Stimulated activated CD4-positive, alpha-beta T cell treated with anti-CD3 and anti-CD28 coated beads, Interleukin-12 subunit alpha, Interleukin-12 subunit beta, amount 100 ng/mL, for 24 hours (primary cell): ENCODE results near the gene MORC1.
A peak's percentile ranks its signal among the peaks of the same experiment; 100 is the strongest.

Experiments used
- DNase-seq, 2 experiments: peaks; one replicate each; pipeline ENCODE4 v3.0.0-alpha.2; 2020; ENCODE audit warnings: low read depth in 2 of 2

MORC1 gene

DNA sequence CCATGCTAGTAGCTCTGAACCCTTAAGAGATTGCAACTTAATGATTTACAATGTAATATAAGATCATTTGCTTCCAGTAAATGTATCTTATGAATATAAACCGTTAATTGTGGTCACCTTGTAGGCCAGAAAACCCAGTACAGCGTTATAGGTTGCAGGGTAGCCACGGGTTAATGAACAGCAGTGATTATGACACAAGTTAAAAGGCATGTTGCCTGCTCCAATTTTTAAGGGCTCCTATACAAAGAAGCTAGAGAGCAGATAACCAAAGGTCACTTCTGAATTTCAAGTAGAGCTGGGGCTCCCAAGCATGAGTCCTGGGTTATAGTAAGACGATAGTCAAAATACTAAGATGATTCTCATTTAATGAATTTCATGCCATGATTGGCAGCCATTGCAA, 177.8 kb downstream of the MORC1 start:
- DNase-seq = no peak

DNA sequence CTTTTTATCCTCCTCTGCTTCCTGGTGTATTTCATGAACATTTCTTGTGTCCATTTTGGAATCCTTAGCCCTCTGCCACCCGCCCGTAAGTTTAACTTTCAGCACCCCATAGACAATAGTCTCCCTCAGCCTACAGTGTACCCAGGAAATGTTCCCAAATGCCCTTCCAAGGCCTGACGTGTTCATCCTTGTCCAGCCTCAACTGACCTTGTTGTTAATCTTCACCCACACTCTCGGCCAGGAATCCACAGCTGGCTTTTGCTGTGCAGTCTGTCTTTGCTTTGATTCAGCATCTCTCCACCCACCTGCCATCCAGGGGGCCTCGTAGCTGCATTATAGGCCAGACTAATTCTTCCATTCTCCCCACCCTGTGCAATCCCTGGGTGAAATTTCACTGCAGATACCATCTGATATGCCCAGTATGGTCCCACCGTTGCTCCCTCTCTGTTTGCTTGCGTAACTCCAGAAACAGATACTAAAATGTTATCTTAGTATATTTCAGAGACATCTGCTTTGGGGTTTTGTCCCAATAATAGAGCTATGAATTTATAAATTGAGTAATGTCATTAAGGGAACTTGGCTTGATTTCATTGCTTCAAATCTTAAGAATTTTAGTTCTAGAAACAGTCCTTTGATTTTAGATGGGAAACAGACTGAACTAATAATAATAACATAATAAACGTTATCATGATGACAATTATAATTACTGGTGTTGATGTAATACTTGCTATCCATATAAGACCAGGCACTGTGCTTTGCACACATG, 180.8 kb downstream of the MORC1 start:
- DNase-seq = no peak

GRCh38 chr3:108931035-108931434, 186.9 kb downstream of the MORC1 start:
- DNase-seq = no peak

DNA sequence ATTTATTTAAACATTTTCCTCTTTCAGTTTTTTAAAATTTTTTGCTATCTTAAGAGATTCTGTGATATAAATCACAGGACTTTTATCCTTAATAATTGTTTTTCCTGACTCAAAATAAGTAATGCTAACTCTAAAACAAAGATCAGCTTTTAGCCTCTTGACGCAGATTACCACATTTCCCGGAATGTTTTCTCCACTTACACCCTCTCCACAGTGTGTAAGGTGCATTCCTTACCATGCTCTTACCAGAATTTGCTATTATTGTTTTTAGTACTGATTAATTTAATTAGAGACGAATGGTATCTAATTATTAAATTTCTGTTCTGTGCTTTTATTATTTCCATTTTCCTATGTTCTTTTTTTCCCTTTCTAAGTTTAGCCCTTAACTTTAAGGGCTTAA, 199.1 kb downstream of the MORC1 start:
- DNase-seq = no peak

DNA sequence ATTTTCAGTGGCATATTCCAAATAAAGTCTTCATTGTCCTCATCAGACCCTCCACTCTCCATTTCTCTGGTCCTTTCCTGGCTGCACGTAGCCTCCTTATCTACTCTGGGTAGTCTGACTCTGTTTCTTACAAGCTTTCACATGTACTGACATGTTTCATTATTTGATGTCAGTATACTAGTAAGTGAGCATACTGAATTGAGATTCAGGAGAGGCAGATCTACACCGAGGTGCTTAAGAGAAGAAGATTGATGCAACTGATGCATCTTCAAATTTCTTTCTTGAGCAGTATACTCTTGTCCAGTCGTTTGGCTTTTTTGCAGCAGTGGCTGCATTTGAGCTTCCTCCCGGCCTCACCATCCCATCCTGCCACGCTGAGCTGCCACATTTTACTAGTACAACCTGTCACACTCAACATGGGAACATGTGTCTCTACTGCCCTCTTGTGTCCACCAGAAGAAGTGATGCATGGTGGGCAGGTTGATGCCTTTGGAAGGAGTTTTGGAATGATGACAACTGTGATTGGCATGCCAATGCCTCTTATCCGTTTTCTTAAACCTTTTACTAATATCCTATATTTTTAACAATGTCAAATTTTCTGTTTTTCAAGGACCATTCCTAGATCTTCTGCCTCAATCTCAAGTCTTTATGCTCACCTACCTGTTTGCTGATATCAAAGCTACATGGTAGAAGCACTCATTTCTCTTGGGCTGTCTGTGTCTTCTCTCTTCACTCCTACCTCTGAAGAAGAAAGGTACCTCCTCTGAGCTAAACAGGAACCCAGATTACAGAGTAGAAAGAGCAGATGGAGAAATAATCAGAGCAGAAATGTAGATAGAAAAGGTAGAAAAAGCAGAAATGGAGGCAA, 202.9 kb downstream of the MORC1 start:
- peak; percentile 39 to 53 for DNase-seq

DNA sequence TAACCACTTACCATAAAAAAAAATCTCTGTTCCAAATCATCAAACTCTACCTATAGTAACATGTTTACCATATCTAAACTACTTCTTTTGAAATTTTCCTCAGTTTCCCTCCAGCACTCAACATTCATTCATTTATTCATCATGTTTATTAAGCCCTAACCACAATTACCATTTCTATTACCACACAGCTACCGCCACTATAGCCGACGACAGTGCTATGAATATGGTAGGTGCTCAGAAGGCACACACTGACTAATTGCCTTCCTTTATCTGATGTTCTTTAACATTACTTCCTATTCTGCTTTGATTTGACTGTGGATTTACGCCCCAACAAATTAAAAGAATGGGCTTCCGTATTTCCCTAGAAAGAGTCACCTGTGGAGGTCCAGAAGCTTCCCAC, 208.1 kb downstream of the MORC1 start:
- no peak for DNase-seq
